Thyroid gland (tissue), 4 donors: ENCODE data around the gene NECTIN1. TPM values are rescaled to one million over a fixed set of nuclear protein-coding genes. Genes with fewer than 3 reads are reported as not detected.

ENCODE experiments used
- DNase-seq, 2 donors: peaks; one replicate each; pipeline ENCODE4 v3.0.0-alpha.2; 2019
- H3K27ac ChIP-seq, 3 donors: fragments of 200-600 bp; sonication (generic); 1 replicate in 2 of 3; 2 replicates in 1 of 3; pipeline ENCODE4 v1.5.1; 2016 to 2019; ENCODE audit warnings: mild to moderate bottlenecking in 1 of 3, moderate library complexity in 1 of 3
- H3K27me3 ChIP-seq: fragments of 200-600 bp; sonication (generic); one replicate; pipeline ENCODE4 v1.5.1; 2019
- H3K36me3 ChIP-seq, 2 donors: fragments of 200-600 bp; sonication (generic); one replicate each; pipeline ENCODE4 v1.5.1; 2016 to 2019
- H3K4me1 ChIP-seq, 2 donors: fragments of 200-600 bp; sonication (generic); one replicate each; pipeline ENCODE4 v1.5.1; 2017 to 2019
- H3K4me3 ChIP-seq, 3 donors: fragments of 200-600 bp; sonication (generic); replicated peaks in 1 of 3; 1 replicate in 2 of 3; 2 replicates in 1 of 3; pipeline ENCODE4 v1.5.1; 2016; ENCODE audit warnings: mild to moderate bottlenecking in 1 of 3
- H3K9me3 ChIP-seq: fragments of 200-600 bp; sonication (generic); one replicate; pipeline ENCODE4 v1.5.1; 2017
- POLR2A ChIP-seq, 2 donors: fragments of 450-650 bp; IDR thresholded peaks; one replicate each; pipeline ENCODE4 v1.6.1; 2017; ENCODE audit warnings: antibody characterized with exemption in 2 of 2, mild to moderate bottlenecking in 2 of 2, moderate library complexity in 1 of 2
- WGBS, 2 donors: methylation state at CpG; one replicate each; pipeline ENCODE4 v1.1.5; 2017; 5-methylcytosine and 5-hydroxymethylcytosine counted together
- intact Hi-C: fragments of 100-400 bp; cut with DNase I; formaldehyde crosslinking; loops from one replicate; pipeline ENCODE4 v1.15.1; 2023
- total RNA-seq, 4 donors: library from RNA; depleted of rRNA; stranded (reverse); fragments of >200 nt; gene quantifications; one replicate each; pipeline ENCODE4 v1.2.3, GENCODE V29; 2016
- TF ChIP-seq, protein P1 (sequence below), 6 experiments: fragments of 200-600 bp in 3 of 6; fragments of 450-650 bp in 3 of 6; sonication (generic) in 3 of 6; IDR thresholded peaks; one replicate each; pipeline ENCODE4 v1.5.1; 2016 to 2019; ENCODE audit warnings: antibody characterized with exemption in 6 of 6, mild to moderate bottlenecking in 2 of 6, inconsistent platforms in 1 of 6, moderate library complexity in 1 of 6

Gene NECTIN1
- total RNA-seq, 4 donors from 2014 or later = 0.94 to 5.3 (median 2.3) TPM

DNA sequence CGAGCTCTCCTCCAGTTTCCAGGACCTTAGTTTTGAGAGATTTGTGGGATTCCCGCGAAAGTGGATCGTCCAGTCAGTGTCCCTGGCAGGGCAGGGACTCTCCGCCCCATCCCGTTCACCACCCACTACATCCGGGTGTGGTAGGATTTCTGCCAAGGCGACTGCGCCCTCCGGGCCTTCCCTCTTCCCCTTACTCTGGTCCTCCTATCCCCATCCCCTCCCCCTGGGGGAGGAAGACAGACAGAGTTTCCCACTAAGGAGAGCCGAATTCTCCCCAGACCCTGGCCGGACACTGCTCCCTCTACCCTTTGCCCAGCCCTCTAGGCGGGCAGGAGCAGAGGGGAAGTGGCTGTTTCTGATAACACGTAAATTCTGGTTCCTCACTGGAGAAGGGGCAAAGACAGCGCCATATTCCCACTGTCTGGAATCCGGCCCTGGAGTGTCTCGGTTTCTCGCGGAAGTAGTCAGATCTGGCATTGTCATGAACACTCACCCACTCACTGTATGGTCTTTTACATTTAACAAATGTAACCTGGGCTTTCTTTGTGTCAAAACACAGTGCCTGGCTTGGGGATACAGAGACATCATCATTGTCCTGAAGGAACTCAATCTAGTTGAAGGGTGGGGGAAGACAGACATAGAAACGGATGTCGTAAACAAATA lies 1.1 kb upstream of the NECTIN1 start:
- WGBS, 2 donors = 21 to 22% methylated on average over 18 to 21 of the region's 21 CpGs
- no peaks in the 10 kb centered on the region for H3K27me3 ChIP-seq
- H3K36me3 ChIP-seq = no peaks in the 10 kb centered on the region
- TF ChIP-seq POLR2A (IDR thresholded peaks at IDR 0.05) = no peak
- TF ChIP-seq, protein P1, sequence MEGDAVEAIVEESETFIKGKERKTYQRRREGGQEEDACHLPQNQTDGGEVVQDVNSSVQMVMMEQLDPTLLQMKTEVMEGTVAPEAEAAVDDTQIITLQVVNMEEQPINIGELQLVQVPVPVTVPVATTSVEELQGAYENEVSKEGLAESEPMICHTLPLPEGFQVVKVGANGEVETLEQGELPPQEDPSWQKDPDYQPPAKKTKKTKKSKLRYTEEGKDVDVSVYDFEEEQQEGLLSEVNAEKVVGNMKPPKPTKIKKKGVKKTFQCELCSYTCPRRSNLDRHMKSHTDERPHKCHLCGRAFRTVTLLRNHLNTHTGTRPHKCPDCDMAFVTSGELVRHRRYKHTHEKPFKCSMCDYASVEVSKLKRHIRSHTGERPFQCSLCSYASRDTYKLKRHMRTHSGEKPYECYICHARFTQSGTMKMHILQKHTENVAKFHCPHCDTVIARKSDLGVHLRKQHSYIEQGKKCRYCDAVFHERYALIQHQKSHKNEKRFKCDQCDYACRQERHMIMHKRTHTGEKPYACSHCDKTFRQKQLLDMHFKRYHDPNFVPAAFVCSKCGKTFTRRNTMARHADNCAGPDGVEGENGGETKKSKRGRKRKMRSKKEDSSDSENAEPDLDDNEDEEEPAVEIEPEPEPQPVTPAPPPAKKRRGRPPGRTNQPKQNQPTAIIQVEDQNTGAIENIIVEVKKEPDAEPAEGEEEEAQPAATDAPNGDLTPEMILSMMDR (IDR thresholded peaks at IDR 0.05) = no peak
- peak overlapping the region in 2 of 3 donors; percentile 70 to 87 for H3K4me3 ChIP-seq
- H3K9me3 ChIP-seq = no peaks in the 10 kb centered on the region
- intact Hi-C loops = loop anchor here (5.0 kb wide), 2 partner anchors 63 to 248 kb away; no protein-coding TSS in a partner anchor
- peak overlapping the region in 2 of 3 donors; percentile 11 to 89 for H3K27ac ChIP-seq
- peak; percentile 54 to 55 for DNase-seq
- H3K4me1 ChIP-seq = peaks cover 19 to 27% of the 10 kb centered on the region in 2 donors

DNA sequence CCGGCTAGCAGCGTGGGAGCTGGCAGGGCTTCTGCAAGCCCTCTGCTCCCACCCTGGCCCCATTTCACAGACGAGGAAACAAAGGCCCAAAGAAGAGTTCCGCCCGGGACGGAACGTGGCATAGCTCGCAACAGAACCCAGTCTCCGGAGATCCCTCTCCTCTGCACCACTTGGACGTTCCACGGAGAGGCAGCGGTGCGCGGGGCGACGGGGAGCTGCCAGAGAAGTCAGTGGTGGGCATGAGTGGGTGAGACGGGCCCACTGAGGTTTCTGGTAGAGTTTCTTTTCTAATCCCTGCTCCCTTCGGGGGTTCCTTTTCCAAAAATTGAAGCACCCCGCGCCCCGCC lies 554 bp upstream of the NECTIN1 start:
- intact Hi-C loops = loop anchor here (5.0 kb wide), 2 partner anchors 62 to 247 kb away; no protein-coding TSS in a partner anchor
- peak overlapping the region in 2 of 3 donors; percentile 11 to 89 for H3K27ac ChIP-seq
- TF ChIP-seq, protein P1 (IDR thresholded peaks at IDR 0.05) = no peak
- no peak for TF ChIP-seq POLR2A (IDR thresholded peaks at IDR 0.05)

DNA sequence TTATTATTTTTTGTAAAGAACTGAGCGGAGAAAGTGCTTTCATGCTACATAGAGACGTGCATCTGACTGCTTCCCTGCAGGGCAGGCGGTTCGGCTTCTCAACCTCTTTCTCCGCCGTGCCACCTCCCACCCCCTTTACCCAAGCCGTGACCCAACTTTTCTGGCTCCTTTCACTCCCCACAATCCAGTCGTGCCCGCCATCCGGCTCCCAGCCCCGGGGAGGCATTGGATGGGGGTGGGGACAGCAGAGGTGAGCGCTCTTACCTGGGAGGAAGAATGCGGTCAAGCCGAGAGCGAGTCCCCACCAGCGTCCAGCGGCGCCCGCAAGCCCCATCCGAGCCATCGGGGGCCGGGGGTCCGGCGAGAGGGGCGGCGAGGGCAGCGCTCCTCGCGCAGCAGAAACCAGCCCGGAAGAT lies 781 bp downstream of the NECTIN1 start:
- peak overlapping the region; percentile 35 to 87 (median 66) for H3K4me3 ChIP-seq
- no peaks in the 10 kb centered on the region for H3K9me3 ChIP-seq
- TF ChIP-seq POLR2A (IDR thresholded peaks at IDR 0.05) = no peak
- H3K27ac ChIP-seq = peak overlapping the region in 2 of 3 donors; percentile 69 to 89
- H3K4me1 ChIP-seq = peaks cover 19 to 27% of the 10 kb centered on the region in 2 donors
- peak; percentile 38 to 43 for DNase-seq
- H3K36me3 ChIP-seq = no peaks in the 10 kb centered on the region
- intact Hi-C loops = loop anchor here (5.0 kb wide), 2 partner anchors 61 to 246 kb away; no protein-coding TSS in a partner anchor
- H3K27me3 ChIP-seq = no peaks in the 10 kb centered on the region
- whole genome bisulfite sequencing, 2 donors = 1% methylated on average over 11 to 14 of the region's 30 CpGs

More for the DNA sequence above, 554 bp upstream of the NECTIN1 start:
- Histone ChIP-seq H3K9me3 (no peaks in the 10 kb centered on the region), H3K4me1 (peaks cover 19 to 27% of the 10 kb centered on the region in 2 donors), H3K4me3 (peak overlapping the region; percentile 56 to 87 (median 70)), H3K36me3 (no peaks in the 10 kb centered on the region), H3K27me3 (no peaks in the 10 kb centered on the region)
- 0 to 3% methylated on average over 4 to 19 of the region's 21 CpGs for WGBS, 2 donors
- DNase-seq = no peak

DNA sequence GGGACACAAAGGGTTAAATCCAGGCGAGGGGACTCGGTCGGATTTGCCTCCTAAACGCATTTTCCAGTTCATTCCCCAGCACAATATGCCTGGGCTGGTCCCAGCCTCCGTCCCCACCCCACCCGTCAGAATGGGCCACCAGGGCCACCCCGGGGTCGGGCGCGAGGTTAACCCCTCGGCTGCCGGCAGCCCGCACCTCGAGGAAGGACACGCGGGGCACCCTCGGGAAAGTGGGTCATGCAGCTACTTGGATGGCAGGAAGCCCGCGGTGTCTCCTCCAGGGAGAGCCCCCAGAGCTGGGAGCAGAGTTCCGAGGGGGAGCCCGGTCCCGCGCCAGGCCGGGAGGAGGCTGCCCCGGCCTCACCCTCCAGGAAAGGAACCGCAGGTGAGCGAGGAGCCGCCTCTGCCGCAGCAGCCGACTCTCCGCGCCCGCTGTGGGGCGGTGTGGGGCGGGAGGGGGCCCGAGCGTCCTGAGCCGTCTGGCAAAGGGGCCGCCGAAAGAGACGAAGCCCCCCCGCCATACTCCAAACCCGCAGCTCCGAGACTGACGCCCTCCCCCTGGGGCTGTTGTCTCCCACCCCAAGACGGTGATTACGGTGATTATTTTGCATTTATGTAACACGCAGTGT lies 1.4 kb downstream of the NECTIN1 start:
- intact Hi-C loops = loop anchor here (5.0 kb wide), 2 partner anchors 60 to 245 kb away; no protein-coding TSS in a partner anchor
- no peak overlapping the region for H3K27ac ChIP-seq
- H3K9me3 ChIP-seq = no peaks in the 10 kb centered on the region
- H3K27me3 ChIP-seq = no peaks in the 10 kb centered on the region
- TF ChIP-seq POLR2A (IDR thresholded peaks at IDR 0.05) = no peak
- TF ChIP-seq, protein P1 (IDR thresholded peaks at IDR 0.05) = peak in 1 of 6 experiments; percentile 20
- H3K4me1 ChIP-seq = peaks cover 19 to 27% of the 10 kb centered on the region in 2 donors
- peak; percentile 9 to 22 for DNase-seq
- peak overlapping the region; percentile 55 to 87 (median 66) for H3K4me3 ChIP-seq
- H3K36me3 ChIP-seq = no peaks in the 10 kb centered on the region
- WGBS, 2 donors = 2 to 3% methylated on average over 8 to 17 of the region's 48 CpGs

DNA sequence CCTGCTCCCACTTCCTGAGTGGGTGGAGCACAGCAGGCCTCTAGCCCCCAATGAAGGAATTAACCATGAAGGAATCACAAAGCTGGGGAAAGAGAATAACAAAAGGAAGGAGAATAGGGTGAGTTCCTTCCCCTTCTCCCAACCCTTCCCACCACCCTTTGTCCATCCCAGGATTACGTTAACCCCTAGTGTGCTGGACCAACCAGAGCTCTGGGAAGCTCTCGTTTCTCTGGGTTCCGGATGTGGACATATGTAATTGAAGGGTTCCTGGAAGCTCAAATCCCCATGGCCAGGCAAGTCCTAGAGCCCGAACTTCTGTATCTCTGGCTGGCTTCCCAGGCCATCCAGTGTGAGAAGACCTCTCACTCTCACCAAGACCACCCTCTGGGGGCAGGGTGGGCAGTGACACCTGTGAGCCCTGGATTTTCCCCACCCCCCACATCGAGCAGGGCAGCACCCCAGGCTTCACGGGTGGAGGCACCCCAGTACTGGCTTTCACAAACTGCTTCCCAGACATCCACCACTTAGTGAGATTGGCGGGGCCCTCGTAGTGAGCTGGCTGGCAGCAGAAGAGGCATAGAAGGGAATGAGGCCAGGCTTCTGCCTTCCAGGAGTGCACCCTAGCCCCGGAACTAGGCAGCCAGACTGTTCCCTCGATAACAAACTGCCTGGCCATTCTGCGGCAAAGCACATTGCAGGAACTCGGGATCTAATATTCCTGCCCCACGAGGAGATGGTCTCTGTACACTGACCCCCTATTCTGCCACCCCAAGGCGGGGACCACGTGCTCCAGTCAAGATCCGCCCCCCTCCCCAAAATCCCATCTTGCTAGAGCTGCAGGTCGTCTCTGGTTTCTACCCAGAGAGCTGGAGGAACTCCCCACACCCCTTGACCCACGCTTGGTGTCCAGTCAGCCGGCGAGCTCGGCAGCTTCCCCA lies 2.1 kb downstream of the NECTIN1 start:
- Histone ChIP-seq H3K27me3 (no peaks in the 10 kb centered on the region), H3K4me1 (peaks cover 19 to 27% of the 10 kb centered on the region in 2 donors), H3K27ac (no peak overlapping the region), H3K9me3 (no peaks in the 10 kb centered on the region), H3K4me3 (peak overlapping the region in 2 of 3 donors; percentile 55 to 87), H3K36me3 (no peaks in the 10 kb centered on the region)
- TF ChIP-seq, protein P1 (IDR thresholded peaks at IDR 0.05) = no peak
- no peak for TF ChIP-seq POLR2A (IDR thresholded peaks at IDR 0.05)
- 16 to 35% methylated on average over 16 to 18 of the region's 21 CpGs for WGBS, 2 donors
- DNase-seq = no peak
- intact Hi-C loops = loop anchor here (5.0 kb wide), 2 partner anchors 60 to 245 kb away; no protein-coding TSS in a partner anchor
